ENCODE data around the gene ANKRD34C.

- TF ChIP-seq EZH2 (IDR thresholded peaks at IDR 0.05) (no peak), CTCF (IDR thresholded peaks at IDR 0.05) (no peak), EZH2phosphoT487 (IDR thresholded peaks at IDR 0.05) (no peak)
These were observed 16.4 kb upstream of the ANKRD34C start for GRCh38 chr15:79265987-79266579.
